HEK293 (cell line): ENCODE measurements around the gene PARP1.

Experiments used
- GFI1B ChIP-seq: fragments of 450-650 bp; formaldehyde crosslinking; IDR thresholded peaks from 2 replicates; pipeline ENCODE4 v1.5.1; 2016; ENCODE audit warnings: missing biosample characterization, missing genetic modification characterization
- KLF17 ChIP-seq: fragments of 450-650 bp; formaldehyde crosslinking; IDR thresholded peaks from 2 replicates; pipeline ENCODE4 v1.5.1; 2016; ENCODE audit warnings: missing biosample characterization, missing genetic modification characterization
- KLF7 ChIP-seq: fragments of 450-650 bp; formaldehyde crosslinking; IDR thresholded peaks from 2 replicates; pipeline ENCODE4 v1.5.1; 2016; ENCODE audit warnings: missing biosample characterization, missing genetic modification characterization, borderline replicate concordance
- PRDM2 ChIP-seq: fragments of 450-650 bp; formaldehyde crosslinking; IDR thresholded peaks from 2 replicates; pipeline ENCODE4 v1.5.1; 2016; ENCODE audit warnings: missing biosample characterization, missing genetic modification characterization, borderline replicate concordance
- PRDM4 ChIP-seq: fragments of 450-650 bp; formaldehyde crosslinking; IDR thresholded peaks from 2 replicates; pipeline ENCODE4 v1.5.1; 2017; ENCODE audit warnings: missing biosample characterization, missing genetic modification characterization
- SALL2 ChIP-seq: fragments of 450-650 bp; formaldehyde crosslinking; IDR thresholded peaks from 2 replicates; pipeline ENCODE4 v1.5.0; 2017; ENCODE audit warnings: missing biosample characterization, mild to moderate bottlenecking, missing genetic modification characterization, borderline replicate concordance
- TRIM28 ChIP-seq: IDR thresholded peaks from 2 replicates; pipeline ENCODE4 v1.6.1; 2011; ENCODE audit warnings: low read length, control low read depth, borderline replicate concordance
- WT1 ChIP-seq: fragments of 450-650 bp; formaldehyde crosslinking; IDR thresholded peaks from 2 replicates; pipeline ENCODE4 v1.5.1; 2016; ENCODE audit warnings: missing biosample characterization, missing genetic modification characterization
- ZBTB48 ChIP-seq: fragments of 450-650 bp; formaldehyde crosslinking; IDR thresholded peaks from 2 replicates; pipeline ENCODE4 v1.5.1; 2016; ENCODE audit warnings: missing biosample characterization, missing genetic modification characterization
- ZBTB8A ChIP-seq: fragments of 450-650 bp; formaldehyde crosslinking; IDR thresholded peaks from 2 replicates; pipeline ENCODE4 v1.5.1; 2016; ENCODE audit warnings: missing biosample characterization, missing genetic modification characterization
- ZNF114 ChIP-seq: fragments of 450-650 bp; formaldehyde crosslinking; IDR thresholded peaks from 2 replicates; pipeline ENCODE4 v1.5.0; 2017; ENCODE audit warnings: missing biosample characterization, missing genetic modification characterization
- ZNF132 ChIP-seq: fragments of 450-650 bp; formaldehyde crosslinking; IDR thresholded peaks from 2 replicates; pipeline ENCODE4 v1.5.1; 2017; ENCODE audit warnings: missing biosample characterization, missing genetic modification characterization, borderline replicate concordance
- ZNF146 ChIP-seq: fragments of 450-650 bp; formaldehyde crosslinking; IDR thresholded peaks from 2 replicates; pipeline ENCODE4 v1.5.1; 2016; ENCODE audit warnings: missing biosample characterization, missing genetic modification characterization
- ZNF148 ChIP-seq: fragments of 450-650 bp; formaldehyde crosslinking; IDR thresholded peaks from 2 replicates; pipeline ENCODE4 v1.5.0; 2017; ENCODE audit warnings: missing biosample characterization, missing genetic modification characterization, borderline replicate concordance
- ZNF280C ChIP-seq: fragments of 450-650 bp; formaldehyde crosslinking; IDR thresholded peaks from 2 replicates; pipeline ENCODE4 v1.5.1; 2016; ENCODE audit warnings: missing biosample characterization, missing genetic modification characterization
- ZNF292 ChIP-seq: fragments of 450-650 bp; formaldehyde crosslinking; IDR thresholded peaks from 2 replicates; pipeline ENCODE4 v1.5.1; 2016; ENCODE audit warnings: low read depth, missing biosample characterization, missing genetic modification characterization, borderline replicate concordance
- ZNF398 ChIP-seq: fragments of 450-650 bp; formaldehyde crosslinking; IDR thresholded peaks from 2 replicates; pipeline ENCODE4 v1.5.1; 2017; ENCODE audit warnings: missing biosample characterization, missing genetic modification characterization
- ZNF416 ChIP-seq: fragments of 450-650 bp; formaldehyde crosslinking; IDR thresholded peaks from 2 replicates; pipeline ENCODE4 v1.5.1; 2016; ENCODE audit warnings: missing biosample characterization, missing genetic modification characterization
- ZNF473 ChIP-seq: fragments of 450-650 bp; formaldehyde crosslinking; IDR thresholded peaks from 2 replicates; pipeline ENCODE4 v1.5.1; 2017; ENCODE audit warnings: missing biosample characterization, missing genetic modification characterization
- ZNF48 ChIP-seq: fragments of 450-650 bp; formaldehyde crosslinking; IDR thresholded peaks from 2 replicates; pipeline ENCODE4 v1.5.1; 2016; ENCODE audit warnings: missing biosample characterization, missing genetic modification characterization
- ZNF501 ChIP-seq: fragments of 450-650 bp; formaldehyde crosslinking; IDR thresholded peaks from 2 replicates; pipeline ENCODE4 v1.5.1; 2016; ENCODE audit warnings: missing biosample characterization, missing genetic modification characterization
- ZNF555 ChIP-seq: fragments of 450-650 bp; formaldehyde crosslinking; conservative IDR thresholded peaks from 2 replicates; pipeline ENCODE4 v1.5.1; 2017; ENCODE audit warnings: missing biosample characterization, mild to moderate bottlenecking, missing genetic modification characterization, inconsistent platforms
- ZNF776 ChIP-seq: fragments of 450-650 bp; formaldehyde crosslinking; IDR thresholded peaks from 2 replicates; pipeline ENCODE4 v1.5.0; 2017; ENCODE audit warnings: missing biosample characterization, missing genetic modification characterization, borderline replicate concordance

The PARP1 gene

GRCh38 chr1:226424221-226425003 lies 16.5 kb upstream of the PARP1 start (continued):
- TF ChIP-seq KLF17 (tag by site-specific recombination) (no peak; the same call in 1 of the 2 replicates), ZBTB8A (tag by site-specific recombination) (no peak), ZNF114 (tag by site-specific recombination) (no peak), ZNF776 (no peak), ZNF416 (tag by site-specific recombination) (no peak), ZBTB48 (tag by site-specific recombination) (no peak), WT1 (tag by site-specific recombination) (no peak), ZNF146 (tag by site-specific recombination) (no peak), GFI1B (tag by site-specific recombination) (no peak), ZNF132 (tag by site-specific recombination) (no peak), ZNF280C (no peak), SALL2 (no peak), PRDM2 (tag by site-specific recombination) (no peak), TRIM28 (no peak), PRDM4 (tag by site-specific recombination) (peak; percentile 99), ZNF48 (tag by site-specific recombination) (no peak), ZNF501 (tag by site-specific recombination) (no peak), KLF7 (no peak), ZNF292 (no peak), ZNF473 (tag by site-specific recombination) (no peak), ZNF555 (tag by site-specific recombination) (no peak), ZNF148 (tag by site-specific recombination) (no peak), ZNF398 (tag by site-specific recombination) (no peak)
